Neural cell (in vitro differentiated cells): ENCODE measurements around the gene CENPN. TPM values are rescaled to one million over a fixed set of nuclear protein-coding genes. Genes with fewer than 3 reads are reported as not detected.

Experiments used
- H2AFZ ChIP-seq: fragments of 200-600, 300-800 bp; sonication (generic), shearing (Covaris generic); 2 replicates; pipeline ENCODE4 v1.6.0; 2014; ENCODE audit warnings: low read depth, mild to moderate bottlenecking, antibody characterized with exemption, low read length, moderate library complexity
- H3F3A ChIP-seq: fragments of 200-600 bp; shearing (Covaris generic); 2 replicates; pipeline ENCODE4 v1.6.1; 2016; ENCODE audit warnings: mild to moderate bottlenecking, moderate library complexity, mixed read lengths, antibody characterized with exemption, low read length; ENCODE audit not compliant: insufficient read depth, poor library complexity, severe bottlenecking
- H3K27ac ChIP-seq: fragments of 200-600, 300-800 bp; sonication (generic), shearing (Covaris generic); 2 replicates; pipeline ENCODE4 v1.5.1; 2014; ENCODE audit warnings: mild to moderate bottlenecking, low read length, moderate library complexity
- H3K27me3 ChIP-seq: fragments of 300-800, 200-600 bp; sonication (generic), shearing (Covaris generic); 2 replicates; pipeline ENCODE4 v1.6.0; 2014; ENCODE audit warnings: mild to moderate bottlenecking, low read depth, low read length, moderate library complexity; ENCODE audit not compliant: insufficient read depth
- H3K36me3 ChIP-seq: fragments of 300-800, 200-600 bp; sonication (generic), shearing (Covaris generic); 2 replicates; pipeline ENCODE4 v1.5.1; 2014; ENCODE audit warnings: mild to moderate bottlenecking, antibody characterized with exemption, low read length, moderate library complexity; ENCODE audit not compliant: insufficient read depth
- H3K4me2 ChIP-seq: fragments of 300-800, 200-600 bp; sonication (generic), shearing (Covaris generic); 2 replicates; pipeline ENCODE4 v1.6.0; 2014; ENCODE audit warnings: mild to moderate bottlenecking, low read length
- H3K4me3 ChIP-seq: fragments of 300-800, 200-600 bp; sonication (generic), shearing (Covaris generic); 2 replicates; pipeline ENCODE4 v1.5.1; 2014; ENCODE audit warnings: mild to moderate bottlenecking, low read length, moderate library complexity
- H3K79me2 ChIP-seq: fragments of 200-600 bp; shearing (Covaris generic); replicated peaks from 2 replicates; pipeline ENCODE4 v1.6.0; 2014; ENCODE audit warnings: mild to moderate bottlenecking, low read length, moderate library complexity; ENCODE audit not compliant: insufficient read depth
- H3K9ac ChIP-seq: fragments of 300-800, 200-600 bp; sonication (generic), shearing (Covaris generic); 2 replicates; pipeline ENCODE4 v1.6.1; 2016; ENCODE audit warnings: mild to moderate bottlenecking, low read length, mixed read lengths
- H3K9me2 ChIP-seq: fragments of 200-600 bp; shearing (Covaris generic); 2 replicates; pipeline ENCODE4 v1.6.1; 2016; ENCODE audit warnings: mild to moderate bottlenecking, low read length, mixed read lengths; ENCODE audit not compliant: insufficient read depth
- H3K9me3 ChIP-seq: fragments of 200-600, 300-800 bp; sonication (generic), shearing (Covaris generic); 2 replicates; pipeline ENCODE4 v1.6.1; 2016; ENCODE audit warnings: mild to moderate bottlenecking, mixed run types, low read length, moderate library complexity, mixed read lengths
- H4K20me1 ChIP-seq: fragments of 200-600 bp; shearing (Covaris generic); 2 replicates; pipeline ENCODE4 v1.6.1; 2016; ENCODE audit warnings: mild to moderate bottlenecking, mixed run types; ENCODE audit not compliant: insufficient read depth
- EP300 ChIP-seq: fragments of 450-650 bp; conservative IDR thresholded peaks from 2 replicates; pipeline ENCODE4 v1.6.1; 2014; ENCODE audit warnings: antibody characterized with exemption, mild to moderate bottlenecking, moderate library complexity; ENCODE audit not compliant: poor library complexity, severe bottlenecking
- EZH2 ChIP-seq: fragments of 200-600, 300-800 bp; shearing (Covaris generic), sonication (generic); IDR thresholded peaks from 2 replicates; pipeline ENCODE4 v1.6.1; 2014; ENCODE audit warnings: antibody characterized with exemption, low read length, borderline replicate concordance, mild to moderate bottlenecking; ENCODE audit not compliant: insufficient read depth, poor library complexity, severe bottlenecking
- MXI1 ChIP-seq: fragments of 450-650 bp; conservative IDR thresholded peaks from 2 replicates; pipeline ENCODE4 v1.6.1; 2014; ENCODE audit warnings: antibody characterized with exemption, mild to moderate bottlenecking; ENCODE audit not compliant: poor library complexity, severe bottlenecking
- POLR2AphosphoS5 ChIP-seq: IDR thresholded peaks from 2 replicates; pipeline ENCODE4 v1.6.1; 2012
- RAD21 ChIP-seq: fragments of 450-650 bp; conservative IDR thresholded peaks from 2 replicates; pipeline ENCODE4 v1.6.1; 2014; ENCODE audit warnings: antibody characterized with exemption, mild to moderate bottlenecking, moderate library complexity
- SMC3 ChIP-seq: fragments of 450-650 bp; conservative IDR thresholded peaks from 2 replicates; pipeline ENCODE4 v1.6.1; 2014; ENCODE audit warnings: antibody characterized with exemption, mild to moderate bottlenecking, moderate library complexity; ENCODE audit not compliant: poor library complexity
- TAF1 ChIP-seq: IDR thresholded peaks from 2 replicates; pipeline ENCODE4 v1.6.1; 2012; ENCODE audit warnings: low read depth
- polyA plus RNA-seq: library from polyadenylated mRNA; depleted of rRNA; stranded (reverse); fragments of >200 nt; gene quantifications from 2 replicates; pipeline ENCODE4 v1.2.3, GENCODE V29; 2014
- TF ChIP-seq, protein P1 (sequence below): IDR thresholded peaks from 2 replicates; pipeline ENCODE4 v1.6.1; 2012; ENCODE audit warnings: borderline replicate concordance
- TF ChIP-seq, protein P2 (sequence below): fragments of 450-650 bp; IDR thresholded peaks from 2 replicates; pipeline ENCODE4 v1.5.1; 2014; ENCODE audit warnings: antibody characterized with exemption, mild to moderate bottlenecking, moderate library complexity; ENCODE audit not compliant: poor library complexity, severe bottlenecking

Gene CENPN
- polyA plus RNA-seq, 1 donor from 2014 or later, result 1.9 TPM

DNA sequence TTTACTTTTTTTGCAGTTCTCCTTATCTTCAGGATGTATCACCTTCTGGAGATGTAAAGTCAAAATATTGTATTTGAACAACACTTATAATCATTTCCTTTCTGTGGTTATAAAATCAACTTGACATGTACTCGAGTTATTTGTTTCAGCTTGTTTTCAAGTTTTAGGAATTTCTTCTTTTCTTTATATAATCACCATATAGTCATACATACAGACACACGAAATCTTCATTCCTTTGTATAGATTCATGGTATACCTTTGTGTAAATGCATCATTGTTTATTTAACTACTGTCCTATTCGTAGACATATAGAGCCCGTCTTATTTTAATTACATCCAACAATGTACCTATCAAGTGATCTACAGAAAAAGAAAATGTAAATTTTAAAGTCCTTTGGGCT, 40.4 kb upstream of the CENPN start:
- no peaks in the 10 kb centered on the region for H3K9me3 ChIP-seq

DNA sequence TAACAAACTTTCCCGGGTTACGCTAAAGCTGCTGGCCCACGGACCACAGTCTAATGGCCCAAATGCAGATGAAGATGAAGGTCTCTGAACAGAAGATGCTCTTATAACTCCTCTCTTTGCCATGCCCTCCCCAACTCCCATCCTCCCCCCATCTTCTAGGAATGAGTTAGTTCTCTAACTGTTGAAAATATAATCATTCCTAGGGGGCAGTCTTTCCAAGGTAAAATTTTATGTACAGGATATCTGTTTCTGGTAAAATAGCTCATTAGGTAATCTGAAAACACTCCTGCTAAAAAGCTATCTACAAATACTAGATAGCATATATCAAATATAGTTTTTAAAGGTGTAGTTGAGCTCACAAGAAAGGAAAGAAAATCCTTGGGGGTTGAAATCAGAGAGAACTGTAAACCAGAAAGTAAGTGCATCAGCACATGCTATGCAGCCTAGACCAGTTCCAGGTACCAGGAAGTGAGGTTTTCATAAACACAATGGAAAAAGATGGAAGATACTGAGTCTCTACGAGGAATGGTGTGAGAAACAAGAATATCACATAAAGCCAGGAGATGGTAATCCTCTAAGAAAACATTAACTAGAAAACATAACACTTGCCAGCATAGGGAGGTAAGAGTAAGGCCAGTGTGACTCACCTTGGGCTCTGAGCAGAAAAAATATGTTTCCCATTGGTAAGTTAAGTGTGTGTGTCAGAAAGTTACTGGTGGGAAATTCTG, 38.5 kb upstream of the CENPN start:
- no peaks in the 10 kb centered on the region for H3K79me2 ChIP-seq
- H3K9me2 ChIP-seq, result no peaks in the 10 kb centered on the region
- H2AFZ ChIP-seq, result no peak overlapping the region
- H3F3A ChIP-seq, result no peaks in the 10 kb centered on the region
- TF ChIP-seq, protein P1, sequence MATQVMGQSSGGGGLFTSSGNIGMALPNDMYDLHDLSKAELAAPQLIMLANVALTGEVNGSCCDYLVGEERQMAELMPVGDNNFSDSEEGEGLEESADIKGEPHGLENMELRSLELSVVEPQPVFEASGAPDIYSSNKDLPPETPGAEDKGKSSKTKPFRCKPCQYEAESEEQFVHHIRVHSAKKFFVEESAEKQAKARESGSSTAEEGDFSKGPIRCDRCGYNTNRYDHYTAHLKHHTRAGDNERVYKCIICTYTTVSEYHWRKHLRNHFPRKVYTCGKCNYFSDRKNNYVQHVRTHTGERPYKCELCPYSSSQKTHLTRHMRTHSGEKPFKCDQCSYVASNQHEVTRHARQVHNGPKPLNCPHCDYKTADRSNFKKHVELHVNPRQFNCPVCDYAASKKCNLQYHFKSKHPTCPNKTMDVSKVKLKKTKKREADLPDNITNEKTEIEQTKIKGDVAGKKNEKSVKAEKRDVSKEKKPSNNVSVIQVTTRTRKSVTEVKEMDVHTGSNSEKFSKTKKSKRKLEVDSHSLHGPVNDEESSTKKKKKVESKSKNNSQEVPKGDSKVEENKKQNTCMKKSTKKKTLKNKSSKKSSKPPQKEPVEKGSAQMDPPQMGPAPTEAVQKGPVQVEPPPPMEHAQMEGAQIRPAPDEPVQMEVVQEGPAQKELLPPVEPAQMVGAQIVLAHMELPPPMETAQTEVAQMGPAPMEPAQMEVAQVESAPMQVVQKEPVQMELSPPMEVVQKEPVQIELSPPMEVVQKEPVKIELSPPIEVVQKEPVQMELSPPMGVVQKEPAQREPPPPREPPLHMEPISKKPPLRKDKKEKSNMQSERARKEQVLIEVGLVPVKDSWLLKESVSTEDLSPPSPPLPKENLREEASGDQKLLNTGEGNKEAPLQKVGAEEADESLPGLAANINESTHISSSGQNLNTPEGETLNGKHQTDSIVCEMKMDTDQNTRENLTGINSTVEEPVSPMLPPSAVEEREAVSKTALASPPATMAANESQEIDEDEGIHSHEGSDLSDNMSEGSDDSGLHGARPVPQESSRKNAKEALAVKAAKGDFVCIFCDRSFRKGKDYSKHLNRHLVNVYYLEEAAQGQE, result no peak
- no peak for TF ChIP-seq TAF1
- TF ChIP-seq SMC3, result no peak
- no peak for TF ChIP-seq EZH2
- no peak for TF ChIP-seq MXI1
- TF ChIP-seq RAD21, result no peak
- TF ChIP-seq EP300, result no peak
- TF ChIP-seq POLR2AphosphoS5, result no peak
- TF ChIP-seq, protein P2, sequence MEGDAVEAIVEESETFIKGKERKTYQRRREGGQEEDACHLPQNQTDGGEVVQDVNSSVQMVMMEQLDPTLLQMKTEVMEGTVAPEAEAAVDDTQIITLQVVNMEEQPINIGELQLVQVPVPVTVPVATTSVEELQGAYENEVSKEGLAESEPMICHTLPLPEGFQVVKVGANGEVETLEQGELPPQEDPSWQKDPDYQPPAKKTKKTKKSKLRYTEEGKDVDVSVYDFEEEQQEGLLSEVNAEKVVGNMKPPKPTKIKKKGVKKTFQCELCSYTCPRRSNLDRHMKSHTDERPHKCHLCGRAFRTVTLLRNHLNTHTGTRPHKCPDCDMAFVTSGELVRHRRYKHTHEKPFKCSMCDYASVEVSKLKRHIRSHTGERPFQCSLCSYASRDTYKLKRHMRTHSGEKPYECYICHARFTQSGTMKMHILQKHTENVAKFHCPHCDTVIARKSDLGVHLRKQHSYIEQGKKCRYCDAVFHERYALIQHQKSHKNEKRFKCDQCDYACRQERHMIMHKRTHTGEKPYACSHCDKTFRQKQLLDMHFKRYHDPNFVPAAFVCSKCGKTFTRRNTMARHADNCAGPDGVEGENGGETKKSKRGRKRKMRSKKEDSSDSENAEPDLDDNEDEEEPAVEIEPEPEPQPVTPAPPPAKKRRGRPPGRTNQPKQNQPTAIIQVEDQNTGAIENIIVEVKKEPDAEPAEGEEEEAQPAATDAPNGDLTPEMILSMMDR, result no peak
- H3K36me3 ChIP-seq, result no peaks in the 10 kb centered on the region
- H3K27ac ChIP-seq, result no peak overlapping the region
- no peak overlapping the region for H3K4me3 ChIP-seq
- H3K9me3 ChIP-seq, result no peaks in the 10 kb centered on the region
- no peaks in the 10 kb centered on the region for H3K27me3 ChIP-seq
- no peak overlapping the region for H3K4me2 ChIP-seq
- no peaks in the 10 kb centered on the region for H4K20me1 ChIP-seq
- no peak overlapping the region for H3K9ac ChIP-seq

More for the DNA sequence above, 40.4 kb upstream of the CENPN start:
- Histone ChIP-seq H3K27me3 (no peaks in the 10 kb centered on the region), H3K36me3 (no peaks in the 10 kb centered on the region), H3K9me2 (no peaks in the 10 kb centered on the region), H3K9ac (no peak overlapping the region), H2AFZ (no peak overlapping the region), H3F3A (no peaks in the 10 kb centered on the region), H3K27ac (no peak overlapping the region), H3K4me3 (no peak overlapping the region), H3K79me2 (no peaks in the 10 kb centered on the region), H3K4me2 (no peak overlapping the region), H4K20me1 (no peaks in the 10 kb centered on the region)
- no peak for TF ChIP-seq EZH2
- TF ChIP-seq EP300, result no peak
- no peak for TF ChIP-seq SMC3
